Measurements from ENCODE around the gene OTUB1. TPM values are rescaled to one million over a fixed set of nuclear protein-coding genes. Genes with fewer than 3 reads are reported as not detected.

OTUB1 gene
- total RNA-seq, 1 experiment from 2014 or later = 69.7 TPM

DNA sequence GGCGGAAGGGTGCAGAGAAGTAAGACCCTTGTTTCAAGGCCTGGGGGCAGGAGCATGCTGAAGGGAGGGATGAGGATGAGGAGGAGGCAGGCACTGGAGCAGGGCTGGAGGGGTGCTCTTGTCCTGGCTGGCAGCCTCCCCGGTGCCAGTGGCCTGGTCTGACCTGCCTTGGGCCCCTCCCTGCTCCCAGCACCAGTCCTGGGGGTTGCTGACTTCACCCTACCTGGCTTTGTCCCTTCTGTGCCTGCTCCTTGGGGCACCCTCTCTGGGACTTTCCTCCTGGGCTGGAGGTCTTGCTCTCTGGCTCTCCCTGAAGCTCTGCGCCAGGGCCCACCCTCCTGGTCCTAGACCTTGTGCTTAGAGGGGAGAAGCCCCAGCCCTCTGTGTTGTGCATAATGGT, 44.8 kb downstream of the OTUB1 start:
- no peaks in the 10 kb centered on the region for H3K36me3 ChIP-seq

GRCh38 chr11:64032050-64032449, 45.8 kb downstream of the OTUB1 start:
- H3K9me3 ChIP-seq (replicated peaks) = no peaks in the 10 kb centered on the region
- peaks cover 45% of the 10 kb centered on the region for H3K4me1 ChIP-seq (replicated peaks)
- H3K4me3 ChIP-seq = no peak overlapping the region
- no peaks in the 10 kb centered on the region for H3K36me3 ChIP-seq
- no peak overlapping the region for H3K27ac ChIP-seq
- DNase-seq (ENCODE audit: low read depth in 1 of 2, low spot score in 2 of 2) = peak; percentile 81 to 90
- peaks cover 20% of the 10 kb centered on the region for H3K27me3 ChIP-seq (replicated peaks)

More for the DNA sequence above, 44.8 kb downstream of the OTUB1 start:
- no peak overlapping the region for H3K27ac ChIP-seq
- no peaks in the 10 kb centered on the region for H3K9me3 ChIP-seq (replicated peaks)
- no peak overlapping the region for H3K4me3 ChIP-seq
- peaks cover 36% of the 10 kb centered on the region for H3K4me1 ChIP-seq (replicated peaks)
- H3K27me3 ChIP-seq (replicated peaks) = peaks cover 10% of the 10 kb centered on the region
- no peak for DNase-seq (ENCODE audit: low read depth in 1 of 2, low spot score in 2 of 2)

DNA sequence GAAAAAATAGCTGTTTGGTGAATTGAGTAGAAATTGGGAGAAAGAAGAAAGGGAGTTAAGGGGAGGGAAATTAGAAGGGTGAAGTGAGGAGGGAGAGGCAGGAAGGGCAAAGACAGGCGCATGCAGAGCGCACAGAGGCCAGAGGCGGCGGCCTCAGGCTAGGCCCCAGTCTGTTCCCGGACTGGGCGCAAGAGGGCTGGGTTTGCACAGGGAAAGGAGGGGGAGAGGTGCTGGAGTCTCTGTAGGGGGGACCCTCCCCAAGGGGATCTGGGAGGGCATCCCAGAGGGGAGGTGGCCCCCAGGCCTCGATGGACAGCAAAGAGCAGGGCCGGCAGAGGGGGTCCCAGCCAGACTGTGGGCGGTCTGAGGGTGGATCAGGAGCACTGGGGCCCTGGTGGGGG, 48.2 kb downstream of the OTUB1 start:
- DNase-seq (ENCODE audit: low read depth in 1 of 2, low spot score in 2 of 2) = no peak
- Histone ChIP-seq H3K9me3 (replicated peaks) (no peaks in the 10 kb centered on the region), H3K27me3 (replicated peaks) (peaks cover 24% of the 10 kb centered on the region), H3K27ac (no peak overlapping the region), H3K36me3 (no peaks in the 10 kb centered on the region), H3K4me1 (replicated peaks) (peaks cover 45% of the 10 kb centered on the region), H3K4me3 (no peak overlapping the region)

DNA sequence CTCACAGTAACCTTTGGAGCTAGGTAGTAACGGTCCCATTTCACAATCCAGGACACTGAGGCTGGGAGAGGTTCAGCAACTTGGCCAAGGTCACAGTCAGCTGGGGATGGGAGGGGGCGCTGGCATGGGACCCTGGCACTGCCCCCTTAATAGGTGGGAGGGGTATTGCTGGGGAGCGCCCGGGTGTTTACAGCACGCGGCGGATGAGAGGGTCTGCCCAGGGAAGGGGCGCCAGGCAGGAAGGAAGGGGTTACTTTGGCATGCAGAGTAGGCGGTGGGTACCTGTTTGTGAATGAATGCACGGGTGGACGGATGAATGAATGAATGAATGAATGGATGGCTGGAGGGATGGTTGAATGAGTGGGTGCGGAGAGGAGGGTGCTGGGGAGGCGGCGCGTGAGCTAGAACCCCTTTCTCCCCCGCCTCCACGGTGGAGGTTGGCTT, 48.9 kb downstream of the OTUB1 start:
- no peak for DNase-seq (ENCODE audit: low read depth in 1 of 2, low spot score in 2 of 2)
- Histone ChIP-seq H3K9me3 (replicated peaks) (no peaks in the 10 kb centered on the region), H3K36me3 (no peaks in the 10 kb centered on the region), H3K27me3 (replicated peaks) (peaks cover 24% of the 10 kb centered on the region), H3K27ac (no peak overlapping the region), H3K4me3 (no peak overlapping the region), H3K4me1 (replicated peaks) (peaks cover 45% of the 10 kb centered on the region)

GRCh38 chr11:64035576-64035975, 49.3 kb downstream of the OTUB1 start, which contains the start of gene FLRT1:
Gene FLRT1, plus strand, starts transcription at chr11:64035931. Its CDS starts 80,337 bp downstream, at chr11:64116268.
- H3K27ac ChIP-seq = no peak within 1 kb of the TSS
- DNase-seq (ENCODE audit: low read depth in 1 of 2, low spot score in 2 of 2) = no peak
- no peaks in the 10 kb centered on the region for H3K9me3 ChIP-seq (replicated peaks)
- peaks cover 45% of the 10 kb centered on the region for H3K4me1 ChIP-seq (replicated peaks)
- no peaks in the 10 kb centered on the region for H3K36me3 ChIP-seq
- peak within 1 kb of the TSS; percentile 38 for H3K4me3 ChIP-seq
- H3K27me3 ChIP-seq (replicated peaks) = peaks cover 24% of the 10 kb centered on the region

- no peaks in the 10 kb centered on the region for H3K36me3 ChIP-seq
- H3K9me3 ChIP-seq (replicated peaks) = no peaks in the 10 kb centered on the region
- H3K4me1 ChIP-seq (replicated peaks) = peaks cover 40% of the 10 kb centered on the region
- peak; percentile 68 to 71 for DNase-seq (ENCODE audit: low read depth in 1 of 2, low spot score in 2 of 2)
- H3K4me3 ChIP-seq = peak overlapping the region; percentile 38
- H3K27me3 ChIP-seq (replicated peaks) = peaks cover 24% of the 10 kb centered on the region
- no peak overlapping the region for H3K27ac ChIP-seq
Observed at GRCh38 chr11:64036087-64037026, 50.1 kb downstream of the OTUB1 start.

GRCh38 chr11:64037027-64037634, 50.9 kb downstream of the OTUB1 start:
- DNase-seq (ENCODE audit: low read depth in 1 of 2, low spot score in 2 of 2) = no peak
- Histone ChIP-seq H3K36me3 (no peaks in the 10 kb centered on the region), H3K9me3 (replicated peaks) (no peaks in the 10 kb centered on the region), H3K27me3 (replicated peaks) (peaks cover 24% of the 10 kb centered on the region), H3K4me3 (no peak overlapping the region), H3K4me1 (replicated peaks) (peaks cover 32% of the 10 kb centered on the region), H3K27ac (no peak overlapping the region)

- H3K4me1 ChIP-seq (replicated peaks) = peaks cover 20% of the 10 kb centered on the region
- H3K9me3 ChIP-seq (replicated peaks) = no peaks in the 10 kb centered on the region
- H3K36me3 ChIP-seq = no peaks in the 10 kb centered on the region
- no peak overlapping the region for H3K4me3 ChIP-seq
- H3K27ac ChIP-seq = no peak overlapping the region
- no peak for DNase-seq (ENCODE audit: low read depth in 1 of 2, low spot score in 2 of 2)
- H3K27me3 ChIP-seq (replicated peaks) = peaks cover 24% of the 10 kb centered on the region
Observed at GRCh38 chr11:64038500-64038899, 52.3 kb downstream of the OTUB1 start.

DNA sequence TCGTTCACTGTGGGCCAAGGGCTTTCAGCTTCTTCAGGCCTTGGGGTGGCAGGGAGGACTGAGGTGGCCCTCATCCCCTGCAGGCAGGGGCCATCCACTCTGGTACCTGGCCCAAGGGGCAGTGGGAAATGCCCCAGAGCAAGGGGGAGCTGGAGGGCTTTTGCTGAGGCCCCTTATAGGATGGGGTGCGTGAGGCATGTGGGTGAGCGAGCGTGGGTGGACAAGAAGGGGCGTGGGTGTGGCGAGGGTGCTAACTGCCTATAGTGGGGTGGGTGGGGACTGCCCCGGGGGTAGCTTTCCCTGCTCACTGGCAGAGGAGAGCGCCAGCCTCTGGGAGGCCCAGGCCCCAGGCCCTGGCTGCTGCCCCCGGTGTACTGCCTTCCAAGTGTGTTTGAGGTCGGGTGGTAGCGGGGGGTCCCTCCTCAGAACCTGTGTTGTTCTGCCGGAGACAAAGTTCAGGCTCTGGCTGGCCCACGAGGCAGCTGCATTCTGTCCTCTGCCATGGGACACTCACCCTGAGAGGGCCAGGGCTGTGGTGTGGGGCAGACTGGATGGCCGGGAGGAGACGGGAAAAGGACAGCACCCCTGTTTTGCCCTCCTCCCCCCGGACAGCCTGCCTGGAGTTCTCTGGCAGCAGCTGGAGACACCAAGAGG, 52.9 kb downstream of the OTUB1 start:
- Histone ChIP-seq H3K9me3 (replicated peaks) (no peaks in the 10 kb centered on the region), H3K27me3 (replicated peaks) (peaks cover 24% of the 10 kb centered on the region), H3K36me3 (no peaks in the 10 kb centered on the region), H3K4me3 (no peak overlapping the region), H3K27ac (no peak overlapping the region), H3K4me1 (replicated peaks) (peaks cover 20% of the 10 kb centered on the region)
- DNase-seq (ENCODE audit: low read depth in 1 of 2, low spot score in 2 of 2) = no peak

- H3K27me3 ChIP-seq (replicated peaks) = peaks cover 16% of the 10 kb centered on the region
- H3K27ac ChIP-seq = no peak overlapping the region
- DNase-seq (ENCODE audit: low read depth in 1 of 2, low spot score in 2 of 2) = no peak
- peaks cover 11% of the 10 kb centered on the region for H3K4me1 ChIP-seq (replicated peaks)
- no peak overlapping the region for H3K4me3 ChIP-seq
- H3K9me3 ChIP-seq (replicated peaks) = no peaks in the 10 kb centered on the region
- H3K36me3 ChIP-seq = no peaks in the 10 kb centered on the region
Observed at GRCh38 chr11:64040684-64041322, 54.6 kb downstream of the OTUB1 start.

DNA sequence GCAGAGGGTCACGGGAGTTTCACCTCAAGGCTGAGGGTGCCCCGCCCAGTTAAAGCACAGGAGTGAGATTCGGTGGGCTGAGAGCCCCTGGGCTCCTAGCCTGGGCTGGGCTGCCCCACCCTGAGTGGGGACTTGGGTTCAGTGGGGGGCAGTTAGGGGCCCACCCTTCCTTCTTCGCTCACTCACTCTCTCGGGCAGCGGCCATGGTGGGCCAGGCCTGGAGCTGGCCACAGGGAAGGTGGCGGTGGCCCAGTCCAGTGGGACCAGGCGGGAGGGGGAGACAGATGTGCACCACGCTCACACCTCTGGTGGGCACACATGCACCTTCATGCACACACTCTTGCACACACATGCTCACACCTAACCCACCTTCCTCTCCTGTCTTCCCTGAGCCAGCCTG, 55.6 kb downstream of the OTUB1 start:
- Histone ChIP-seq H3K27me3 (replicated peaks) (peaks cover 6% of the 10 kb centered on the region), H3K9me3 (replicated peaks) (no peaks in the 10 kb centered on the region), H3K36me3 (no peaks in the 10 kb centered on the region), H3K4me1 (replicated peaks) (peaks cover under 1% of the 10 kb centered on the region), H3K27ac (no peak overlapping the region), H3K4me3 (no peak overlapping the region)
- DNase-seq (ENCODE audit: low read depth in 1 of 2, low spot score in 2 of 2) = no peak

DNA sequence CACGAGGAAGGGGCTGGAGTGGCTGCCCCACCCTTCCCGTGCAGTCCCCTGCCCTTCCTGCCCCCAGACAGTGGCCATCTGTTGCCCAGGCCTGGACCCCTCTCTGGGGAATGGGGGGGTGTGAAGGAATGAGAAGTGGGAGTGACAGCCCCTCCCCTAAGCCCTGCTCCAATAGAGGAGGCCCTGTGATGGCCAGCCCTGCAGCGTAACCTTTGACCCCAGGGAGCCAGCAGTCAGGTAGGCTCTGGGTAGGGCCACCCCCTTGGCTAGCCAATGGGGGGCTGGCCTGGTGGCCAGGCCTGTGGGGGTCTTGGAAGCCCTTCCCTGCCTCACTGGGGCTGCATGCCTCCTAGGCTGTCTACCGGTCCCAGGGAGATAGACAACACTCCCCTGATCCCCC, 56.1 kb downstream of the OTUB1 start:
- H3K36me3 ChIP-seq = no peaks in the 10 kb centered on the region
- no peak overlapping the region for H3K4me3 ChIP-seq
- H3K4me1 ChIP-seq (replicated peaks) = no peaks in the 10 kb centered on the region
- H3K9me3 ChIP-seq (replicated peaks) = no peaks in the 10 kb centered on the region
- no peak for DNase-seq (ENCODE audit: low read depth in 1 of 2, low spot score in 2 of 2)
- peaks cover 1% of the 10 kb centered on the region; the same call in 1 of the 2 replicates for H3K27me3 ChIP-seq (replicated peaks)
- H3K27ac ChIP-seq = no peak overlapping the region

DNA sequence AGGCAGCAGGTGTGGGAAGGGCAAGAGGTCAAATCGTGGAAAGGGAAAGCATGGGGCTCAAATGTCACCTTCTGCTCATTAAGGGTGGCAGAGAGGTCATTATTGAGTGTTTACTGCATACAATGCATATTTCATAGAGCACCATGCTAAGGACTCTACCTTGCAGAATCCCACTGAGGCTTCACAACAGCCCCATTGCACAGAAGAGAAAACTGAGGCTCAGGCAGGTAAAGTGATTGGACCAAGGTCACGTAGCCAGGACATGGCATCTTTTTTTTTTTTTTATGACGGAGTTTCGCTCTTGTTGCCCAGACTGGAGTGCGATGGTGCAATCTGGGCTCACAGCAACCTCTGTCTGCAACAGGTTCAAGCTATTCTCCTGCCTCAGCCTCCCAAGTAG, 57.3 kb downstream of the OTUB1 start:
- Histone ChIP-seq H3K27me3 (replicated peaks) (no peaks in the 10 kb centered on the region), H3K9me3 (replicated peaks) (no peaks in the 10 kb centered on the region), H3K27ac (no peak overlapping the region), H3K36me3 (no peaks in the 10 kb centered on the region), H3K4me3 (no peak overlapping the region), H3K4me1 (replicated peaks) (no peaks in the 10 kb centered on the region)
- no peak for DNase-seq (ENCODE audit: low read depth in 1 of 2, low spot score in 2 of 2)
